Left lung (tissue), 10 donors: Measurements from ENCODE around the gene ACTL7A. TPM values are rescaled to one million over a fixed set of nuclear protein-coding genes. Genes with fewer than 3 reads are reported as not detected.
"Not testable (repeated sequence)": the region's sequence is repeated elsewhere in the genome, so short reads cannot be mapped to it uniquely, and the experiment has no call there.

ENCODE experiments used
- ATAC-seq: fragments of 200-7000 bp; cut with Tn5 transposase; one replicate; pipeline ENCODE4 v1.9.1; 2020; ENCODE audit warnings: moderate library complexity
- DNase-seq, 4 donors: peaks; one replicate each; pipeline ENCODE4 v3.0.0-alpha.2; 2013 to 2020
- H3K27ac ChIP-seq, 2 donors: fragments of 200-600 bp; sonication (generic) in 1 of 2; one replicate each; pipeline versions ENCODE4 v1.5.0 to v1.8.0; 2020 to 2021
- H3K27me3 ChIP-seq, 2 donors: fragments of 200-600 bp; sonication (generic) in 1 of 2; one replicate each; pipeline versions ENCODE4 v1.5.0 to v1.8.0; 2020 to 2021
- H3K36me3 ChIP-seq, 2 donors: fragments of 200-600 bp; sonication (generic) in 1 of 2; one replicate each; pipeline versions ENCODE4 v1.5.0 to v1.8.0; 2020 to 2021
- H3K4me1 ChIP-seq, 2 donors: fragments of 200-600 bp; one replicate each; pipeline ENCODE4 v1.8.0; 2021
- H3K4me3 ChIP-seq, 2 donors: fragments of 200-600 bp; sonication (generic) in 1 of 2; one replicate each; pipeline versions ENCODE4 v1.5.0 to v1.8.0; 2020 to 2021; ENCODE audit warnings: mild to moderate bottlenecking in 1 of 2
- H3K9me3 ChIP-seq, 2 donors: fragments of 200-600 bp; sonication (generic) in 1 of 2; one replicate each; pipeline versions ENCODE4 v1.5.0 to v1.8.0; 2020 to 2021
- CTCF ChIP-seq, 2 donors: fragments of 200-600 bp; sonication (generic) in 1 of 2; IDR thresholded peaks; one replicate each; pipeline versions ENCODE4 v1.5.0 to v1.8.0; 2021; ENCODE audit warnings: antibody characterized with exemption in 2 of 2
- intact Hi-C, 2 donors: fragments of 100-400 bp; cut with DNase I; formaldehyde crosslinking; loops; one replicate each; pipeline versions ENCODE4 v1.11.2 to v1.14.2; 2022
- polyA plus RNA-seq, 6 donors: library from polyadenylated mRNA; unstranded; fragments of 120-200 nt; gene quantifications; one replicate each; pipeline ENCODE4 v1.2.1, GENCODE V29; 2013; ENCODE audit not compliant: insufficient read length in 6 of 6
- total RNA-seq, 2 donors: library from RNA; stranded (reverse); fragmentation: NEBNext Ultra II Directional; extraction: Animal tissue kit (Norgen Biotek cat#: 25700); gene quantifications; one replicate each; pipeline ENCODE4 v1.2.1, GENCODE V29; 2021
- donor health status: DM: no; HTN: yes; CAD: no.
- donor health status: DM: no; HTN: no; CAD: no.

ACTL7A gene
- total and polyA plus RNA-seq, 8 donors, result not detected

- no peaks in the 10 kb centered on the region for H3K27me3 ChIP-seq
- ATAC-seq (no peak), DNase-seq (no peak)
- intact Hi-C loops, result no loop called here
- no peak for TF ChIP-seq CTCF (IDR thresholded peaks at IDR 0.05)
- no peak overlapping the region for H3K4me3 ChIP-seq
- H3K27ac ChIP-seq, result no peak overlapping the region
- H3K36me3 ChIP-seq, result no peaks in the 10 kb centered on the region
- no peaks in the 10 kb centered on the region for H3K9me3 ChIP-seq
- peaks cover 0 to 7% of the 10 kb centered on the region in 2 donors for H3K4me1 ChIP-seq
These were observed 24.0 kb upstream of the ACTL7A start for GRCh38 chr9:108838017-108838416.

GRCh38 chr9:108839561-108839960 is 22.5 kb upstream of the ACTL7A start:
- H3K4me3 ChIP-seq, H3K9me3 ChIP-seq, H3K36me3 ChIP-seq, H3K27ac ChIP-seq, ATAC-seq, DNase-seq, H3K4me1 ChIP-seq, H3K27me3 ChIP-seq, intact Hi-C loops: not testable (repeated sequence)

GRCh38 chr9:108842610-108843295 is 19.3 kb upstream of the ACTL7A start:
- no peaks in the 10 kb centered on the region for H3K27me3 ChIP-seq
- no peak overlapping the region for H3K27ac ChIP-seq
- H3K4me3 ChIP-seq, result no peak overlapping the region
- H3K9me3 ChIP-seq, result no peaks in the 10 kb centered on the region
- no peak for TF ChIP-seq CTCF (IDR thresholded peaks at IDR 0.05)
- no peak for ATAC-seq
- peaks cover 0 to 8% of the 10 kb centered on the region in 2 donors for H3K4me1 ChIP-seq
- DNase-seq, result no peak
- intact Hi-C loops, result no loop called here
- no peaks in the 10 kb centered on the region for H3K36me3 ChIP-seq

- intact Hi-C loops, result no loop called here
- DNase-seq (no peak), ATAC-seq (no peak)
- Histone ChIP-seq H3K4me3 (no peak overlapping the region), H3K4me1 (peaks cover 0 to 8% of the 10 kb centered on the region in 2 donors), H3K36me3 (no peaks in the 10 kb centered on the region), H3K27ac (no peak overlapping the region), H3K27me3 (no peaks in the 10 kb centered on the region), H3K9me3 (no peaks in the 10 kb centered on the region)
- no peak for TF ChIP-seq CTCF (IDR thresholded peaks at IDR 0.05)
These were observed 17.7 kb upstream of the ACTL7A start for GRCh38 chr9:108844391-108844790.

- ATAC-seq, result no peak
- Histone ChIP-seq H3K4me1 (peaks cover 0 to 8% of the 10 kb centered on the region in 2 donors), H3K36me3 (no peaks in the 10 kb centered on the region), H3K9me3 (no peaks in the 10 kb centered on the region), H3K27ac (no peak overlapping the region), H3K27me3 (no peaks in the 10 kb centered on the region), H3K4me3 (no peak overlapping the region)
- no peak for DNase-seq
- intact Hi-C loops, result no loop called here
- no peak for TF ChIP-seq CTCF (IDR thresholded peaks at IDR 0.05)
These were observed 17.2 kb upstream of the ACTL7A start for GRCh38 chr9:108844856-108845255.

GRCh38 chr9:108845507-108845906 is 16.6 kb upstream of the ACTL7A start:
- Histone ChIP-seq H3K4me1 (peaks cover 0 to 8% of the 10 kb centered on the region in 2 donors), H3K4me3 (no peak overlapping the region), H3K9me3 (no peaks in the 10 kb centered on the region), H3K27ac (no peak overlapping the region), H3K36me3 (no peaks in the 10 kb centered on the region), H3K27me3 (no peaks in the 10 kb centered on the region)
- no peak for TF ChIP-seq CTCF (IDR thresholded peaks at IDR 0.05)
- ATAC-seq (no peak), DNase-seq (no peak)
- intact Hi-C loops, result no loop called here
